ACC112 (cell line): ENCODE data around the gene KIFC1.

Experiments
- H2AFZ ChIP-seq: fragments of 200-600 bp; sonication (generic); one replicate; pipeline ENCODE4 v1.6.0; 2017; ENCODE audit warnings: antibody characterized with exemption, low read length; ENCODE audit not compliant: unreplicated experiment
- H3K27ac ChIP-seq: fragments of 200-600 bp; sonication (generic); 2 replicates; pipeline ENCODE4 v1.5.1; 2014; ENCODE audit warnings: low read depth, mild to moderate bottlenecking, antibody characterized with exemption, low read length, moderate library complexity
- H3K27me3 ChIP-seq: fragments of 200-600 bp; sonication (generic); 2 replicates; pipeline ENCODE4 v1.6.1; 2014; ENCODE audit warnings: mild to moderate bottlenecking, antibody characterized with exemption, low read length, moderate library complexity, mixed read lengths; ENCODE audit not compliant: insufficient read depth
- H3K36me3 ChIP-seq: fragments of 200-600 bp; sonication (generic); 2 replicates; pipeline ENCODE4 v1.6.1; 2016; ENCODE audit warnings: mild to moderate bottlenecking, antibody characterized with exemption, low read length, moderate library complexity, mixed read lengths; ENCODE audit not compliant: insufficient read depth
- H3K4me1 ChIP-seq: fragments of 200-600 bp; sonication (generic); one replicate; pipeline ENCODE4 v1.6.1; 2016; ENCODE audit warnings: low read length, mixed read lengths; ENCODE audit not compliant: insufficient read depth, unreplicated experiment, control insufficient read depth
- H3K4me3 ChIP-seq: fragments of 200-600 bp; sonication (generic); 2 replicates; pipeline ENCODE4 v1.5.1; 2014; ENCODE audit warnings: mild to moderate bottlenecking, low read depth, low read length
- H3K79me2 ChIP-seq: fragments of 200-600 bp; sonication (generic); one replicate; pipeline ENCODE4 v1.6.0; 2016; ENCODE audit warnings: low read length; ENCODE audit not compliant: control insufficient read depth, unreplicated experiment, insufficient read depth

The KIFC1 gene

DNA sequence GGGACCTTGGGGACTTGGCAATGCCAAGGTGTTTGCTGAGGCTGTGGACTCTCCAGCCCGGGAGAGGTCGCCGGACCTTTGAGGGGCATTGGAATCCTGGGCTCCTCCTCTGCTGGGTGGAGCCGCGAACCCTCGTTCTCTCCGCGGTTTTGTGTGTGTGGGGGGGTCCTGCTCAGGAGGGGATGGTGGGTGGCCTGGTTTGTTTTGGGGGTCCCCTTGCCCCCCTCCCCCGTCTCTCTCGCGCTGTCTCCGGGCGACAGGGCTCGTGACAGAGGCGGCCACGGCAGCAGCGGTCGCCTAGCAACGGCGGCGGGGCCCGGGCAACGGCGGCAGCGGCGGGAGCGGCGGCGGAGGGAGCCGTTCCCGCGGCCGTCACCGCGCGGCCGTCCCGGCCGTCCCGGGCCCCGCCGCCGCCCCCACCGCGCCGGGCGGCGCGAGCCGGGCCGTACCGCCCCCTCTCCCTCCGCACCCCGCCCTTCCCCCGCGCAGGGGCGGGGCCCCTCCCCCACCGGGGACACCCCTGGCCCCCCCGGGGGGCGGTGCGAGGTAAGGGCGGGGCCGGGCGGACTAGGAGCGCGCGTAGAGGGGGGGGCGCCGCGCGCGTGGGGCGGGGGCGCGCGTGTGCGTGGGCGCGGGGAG is 36.1 kb downstream of the KIFC1 start:
- Histone ChIP-seq H3K4me1 (peaks cover 42% of the 10 kb centered on the region), H2AFZ (no peak overlapping the region), H3K27me3 (no peaks in the 10 kb centered on the region), H3K27ac (no peak overlapping the region), H3K36me3 (no peaks in the 10 kb centered on the region; the same call in 1 of the 2 replicates), H3K4me3 (peak overlapping the region; percentile 74), H3K79me2 (peaks cover 19% of the 10 kb centered on the region)

DNA sequence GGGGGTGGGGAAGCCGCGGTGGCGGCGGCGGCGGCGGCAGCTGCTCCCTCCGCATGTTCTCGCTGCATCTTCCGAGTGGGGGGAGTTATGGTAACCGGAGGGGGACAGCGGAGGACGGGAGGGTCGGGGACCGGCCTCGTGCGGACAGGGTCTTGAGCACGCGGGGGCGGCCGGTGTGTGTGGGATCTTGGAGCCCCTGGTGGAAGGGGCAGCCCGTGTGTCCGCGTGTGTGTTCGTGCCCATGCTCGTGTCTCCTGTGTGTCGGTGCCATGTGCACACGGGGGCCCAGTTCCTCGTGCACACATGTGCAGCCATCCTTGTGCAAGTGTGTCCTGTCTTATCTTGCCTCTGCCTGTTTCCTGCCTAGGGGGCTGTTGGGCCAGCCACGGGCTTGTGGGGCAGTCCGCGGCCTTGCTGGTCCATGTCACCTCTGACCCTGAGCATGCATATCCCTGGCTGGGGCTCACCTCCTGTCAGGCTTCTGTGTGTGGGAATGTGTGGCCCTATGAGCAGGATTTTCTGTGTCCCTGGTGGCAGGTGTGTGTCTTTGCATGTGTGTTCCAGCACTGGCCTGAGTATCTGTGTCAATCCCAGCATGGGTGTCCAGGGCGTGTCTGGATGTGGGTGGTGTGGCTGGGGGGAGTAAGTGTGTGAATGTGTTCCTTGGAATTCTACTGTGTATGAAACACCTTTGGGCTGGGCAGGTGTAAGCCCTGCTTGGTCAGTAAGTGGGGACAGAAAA is 36.8 kb downstream of the KIFC1 start:
- Histone ChIP-seq H2AFZ (no peak overlapping the region), H3K4me3 (peak overlapping the region; percentile 74)

DNA sequence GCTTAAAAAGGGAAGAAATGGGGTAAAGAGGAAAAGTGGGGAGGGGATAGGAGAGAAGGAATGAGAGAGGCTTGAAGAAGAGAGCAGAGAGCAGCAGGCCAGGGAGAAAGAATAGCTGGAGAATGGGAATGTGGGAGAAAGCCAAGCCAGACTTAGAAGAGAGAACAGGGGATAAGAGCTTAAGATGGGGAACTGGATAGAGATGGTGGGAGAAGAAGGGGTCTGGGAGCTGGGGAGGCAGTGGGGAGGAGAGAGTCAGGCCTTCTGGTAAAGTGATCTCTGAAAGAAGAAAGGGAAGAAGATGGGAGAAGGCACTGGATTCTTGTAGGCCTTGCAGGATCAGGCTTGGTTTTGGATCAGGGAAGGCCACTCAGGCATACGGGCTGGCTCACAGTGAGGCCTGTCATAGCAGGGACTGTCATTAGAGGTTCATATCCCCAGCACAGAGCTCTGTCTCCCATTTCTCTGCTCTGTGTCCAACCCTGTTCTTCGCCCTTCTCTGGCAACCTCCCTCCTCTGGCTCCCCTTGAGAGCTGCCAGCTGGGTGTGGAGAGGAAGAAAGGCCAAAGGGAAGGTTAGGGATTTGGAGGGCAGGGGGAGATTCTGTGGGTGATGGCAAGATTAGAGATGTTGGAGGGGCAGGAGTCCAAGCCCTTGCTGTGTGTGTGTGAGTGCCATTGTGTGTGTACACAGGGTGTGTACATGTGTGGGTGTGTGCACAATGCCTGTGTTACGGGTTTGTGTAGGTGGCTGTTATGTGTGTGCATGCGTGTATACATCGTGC is 37.5 kb downstream of the KIFC1 start:
- Histone ChIP-seq H3K79me2 (peaks cover 19% of the 10 kb centered on the region), H3K4me1 (peaks cover 42% of the 10 kb centered on the region), H3K4me3 (peak overlapping the region; percentile 74), H2AFZ (no peak overlapping the region), H3K27ac (no peak overlapping the region), H3K27me3 (no peaks in the 10 kb centered on the region), H3K36me3 (no peaks in the 10 kb centered on the region)

More for the DNA sequence above, 36.8 kb downstream of the KIFC1 start:
- peaks cover 19% of the 10 kb centered on the region for H3K79me2 ChIP-seq
- H3K27me3 ChIP-seq, result no peaks in the 10 kb centered on the region
- H3K4me1 ChIP-seq, result peaks cover 42% of the 10 kb centered on the region
- no peak overlapping the region for H3K27ac ChIP-seq
- H3K36me3 ChIP-seq, result no peaks in the 10 kb centered on the region; the same call in 1 of the 2 replicates

DNA sequence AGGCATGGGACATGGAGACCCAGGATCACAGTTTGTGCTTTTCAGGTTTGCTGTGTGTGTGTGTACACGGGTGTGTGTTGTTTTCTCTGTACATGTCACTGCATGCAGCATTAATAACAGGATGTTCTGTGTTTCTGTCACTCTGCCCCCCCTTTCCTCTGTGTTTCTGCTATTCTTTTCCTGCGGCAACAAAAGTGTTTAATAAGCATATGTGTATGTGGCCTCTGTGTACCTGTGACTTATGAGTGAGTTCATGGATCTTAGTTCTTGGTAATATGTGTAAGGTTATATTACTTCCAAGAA is 38.1 kb downstream of the KIFC1 start:
- no peak overlapping the region for H2AFZ ChIP-seq
- peaks cover 38% of the 10 kb centered on the region for H3K4me1 ChIP-seq
- no peak overlapping the region for H3K4me3 ChIP-seq
- H3K79me2 ChIP-seq, result peaks cover 19% of the 10 kb centered on the region
- no peak overlapping the region for H3K27ac ChIP-seq
- H3K36me3 ChIP-seq, result no peaks in the 10 kb centered on the region
- H3K27me3 ChIP-seq, result no peaks in the 10 kb centered on the region

DNA sequence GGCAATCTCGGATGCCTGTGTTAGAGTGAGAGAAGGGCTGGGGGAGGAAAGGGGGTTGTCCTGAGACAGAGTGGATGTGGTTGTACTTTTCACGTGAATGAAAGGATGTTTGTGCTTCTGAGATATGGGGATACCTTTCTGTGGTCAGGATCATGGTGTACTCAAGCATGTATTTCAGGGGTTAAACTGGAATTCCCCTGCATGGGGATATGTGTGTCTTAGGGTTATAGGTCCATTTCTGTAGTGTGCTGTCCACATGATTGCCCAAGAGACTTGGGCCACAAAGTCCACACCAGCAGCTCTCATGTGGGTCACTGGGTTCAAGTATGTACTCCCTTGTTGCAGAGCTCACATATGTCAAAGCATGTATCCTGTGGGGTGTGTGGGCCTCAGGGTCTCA is 38.7 kb downstream of the KIFC1 start:
- no peak overlapping the region for H3K4me3 ChIP-seq
- H3K36me3 ChIP-seq, result no peaks in the 10 kb centered on the region
- H3K27me3 ChIP-seq, result no peaks in the 10 kb centered on the region
- H3K4me1 ChIP-seq, result peaks cover 32% of the 10 kb centered on the region
- H3K27ac ChIP-seq, result no peak overlapping the region
- H2AFZ ChIP-seq, result no peak overlapping the region
- H3K79me2 ChIP-seq, result peaks cover 19% of the 10 kb centered on the region

DNA sequence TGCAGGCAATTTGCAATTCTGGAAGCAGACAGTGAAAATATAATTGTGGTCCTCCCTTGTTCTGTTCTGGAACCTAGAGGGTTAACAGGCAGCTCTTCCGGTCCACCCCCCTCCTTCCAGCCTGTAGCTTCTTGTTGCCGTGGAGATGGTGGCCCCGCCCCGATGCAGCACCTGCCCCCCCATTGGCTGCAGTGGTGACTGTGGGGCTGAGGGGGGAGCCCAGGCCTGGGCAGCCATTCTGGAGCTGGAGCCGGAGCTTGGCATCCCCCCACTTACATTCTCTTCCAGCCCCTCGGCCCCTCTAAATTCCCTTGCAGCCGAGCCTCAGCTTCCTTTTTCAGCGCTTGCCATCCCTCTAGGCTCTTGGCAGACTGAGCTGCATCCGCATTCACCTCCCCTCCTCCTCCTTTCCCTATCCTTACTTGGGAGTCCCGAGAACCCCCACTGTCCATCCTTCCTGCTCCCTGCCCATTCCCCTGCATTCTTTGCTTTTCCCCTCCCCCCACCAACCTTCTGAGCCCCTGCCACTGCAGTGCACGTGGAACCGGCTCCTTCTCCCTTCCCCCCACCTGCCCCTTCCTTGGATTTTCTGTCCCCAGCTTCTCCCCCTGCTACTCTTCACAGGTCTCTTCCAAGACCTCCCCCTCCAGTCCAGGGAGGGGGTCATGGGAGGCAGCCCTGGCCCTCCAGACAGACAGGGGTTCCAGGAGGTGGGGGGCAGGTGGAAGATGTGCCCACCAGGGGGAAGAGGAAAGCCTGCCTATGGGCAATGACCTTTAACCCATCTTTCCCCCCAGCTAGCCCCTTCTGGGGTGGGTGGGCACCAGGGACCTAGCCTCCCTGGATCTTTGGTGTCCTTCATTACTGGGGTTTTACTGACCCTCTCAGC is 39.6 kb downstream of the KIFC1 start:
- Histone ChIP-seq H3K4me1 (peaks cover 32% of the 10 kb centered on the region), H2AFZ (no peak overlapping the region), H3K27me3 (no peaks in the 10 kb centered on the region), H3K27ac (no peak overlapping the region), H3K4me3 (no peak overlapping the region), H3K36me3 (0 out of 2 replicates have a peak, but pooled peaks cover 3% of the 10 kb centered on the region), H3K79me2 (peaks cover 19% of the 10 kb centered on the region)

DNA sequence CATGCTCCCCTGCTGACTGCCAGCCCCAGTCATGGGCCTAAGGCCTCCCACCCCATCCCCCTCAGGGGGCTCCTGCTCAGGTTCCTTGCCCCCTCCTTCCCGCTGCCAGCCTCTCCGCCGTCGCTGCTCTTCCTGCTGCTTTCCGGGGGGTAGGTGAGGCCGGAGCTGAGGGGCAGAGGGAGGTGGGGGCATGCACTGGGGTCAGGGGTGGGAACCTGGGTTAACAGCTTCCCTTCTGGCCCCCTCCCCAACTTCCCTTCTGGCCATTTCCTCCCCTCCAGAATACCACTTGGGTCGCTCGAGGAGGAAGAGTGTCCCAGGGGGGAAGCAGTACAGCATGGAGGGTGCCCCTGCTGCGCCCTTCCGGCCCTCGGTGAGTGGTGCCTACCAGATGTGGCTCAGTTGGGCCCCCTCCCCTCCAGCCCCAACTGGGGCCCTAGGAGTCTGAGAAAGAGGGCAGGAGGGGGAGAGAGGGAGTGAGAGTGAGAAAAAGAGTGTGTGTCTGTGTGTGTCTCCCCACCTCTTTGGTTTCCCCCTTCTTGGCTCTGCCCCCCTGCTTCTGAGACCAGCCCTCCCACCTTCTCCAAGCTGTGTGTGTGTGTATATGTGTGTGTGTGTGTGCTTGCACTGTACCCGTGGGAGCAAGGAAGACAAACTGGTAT is 40.4 kb downstream of the KIFC1 start:
- Histone ChIP-seq H3K36me3 (peaks cover 9% of the 10 kb centered on the region; the same call in 1 of the 2 replicates), H3K27ac (no peak overlapping the region), H3K79me2 (peaks cover 17% of the 10 kb centered on the region), H2AFZ (no peak overlapping the region), H3K4me1 (peaks cover 32% of the 10 kb centered on the region), H3K4me3 (no peak overlapping the region), H3K27me3 (no peaks in the 10 kb centered on the region)

DNA sequence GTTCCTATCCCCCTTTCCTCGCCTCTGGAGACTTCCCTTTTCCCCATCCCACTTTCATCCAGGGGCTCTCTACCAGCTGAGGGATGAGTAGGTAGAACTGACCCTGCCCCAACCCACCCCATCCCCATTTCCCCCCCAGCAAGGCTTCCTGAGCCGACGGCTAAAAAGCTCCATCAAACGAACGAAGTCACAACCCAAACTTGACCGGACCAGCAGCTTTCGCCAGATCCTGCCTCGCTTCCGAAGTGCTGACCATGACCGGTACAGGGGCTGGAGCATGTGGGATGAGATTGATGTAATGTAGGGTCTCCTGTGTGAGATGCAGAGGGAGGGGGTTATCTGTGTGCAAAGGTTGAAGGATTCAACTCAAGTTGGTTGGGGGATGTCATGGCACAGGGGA is 40.9 kb downstream of the KIFC1 start:
- H3K4me1 ChIP-seq, result peaks cover 27% of the 10 kb centered on the region
- no peak overlapping the region for H3K4me3 ChIP-seq
- peaks cover 13% of the 10 kb centered on the region for H3K79me2 ChIP-seq
- H3K36me3 ChIP-seq, result peaks cover 11% of the 10 kb centered on the region; the same call in 1 of the 2 replicates
- H2AFZ ChIP-seq, result no peak overlapping the region
- H3K27me3 ChIP-seq, result no peaks in the 10 kb centered on the region
- H3K27ac ChIP-seq, result no peak overlapping the region

DNA sequence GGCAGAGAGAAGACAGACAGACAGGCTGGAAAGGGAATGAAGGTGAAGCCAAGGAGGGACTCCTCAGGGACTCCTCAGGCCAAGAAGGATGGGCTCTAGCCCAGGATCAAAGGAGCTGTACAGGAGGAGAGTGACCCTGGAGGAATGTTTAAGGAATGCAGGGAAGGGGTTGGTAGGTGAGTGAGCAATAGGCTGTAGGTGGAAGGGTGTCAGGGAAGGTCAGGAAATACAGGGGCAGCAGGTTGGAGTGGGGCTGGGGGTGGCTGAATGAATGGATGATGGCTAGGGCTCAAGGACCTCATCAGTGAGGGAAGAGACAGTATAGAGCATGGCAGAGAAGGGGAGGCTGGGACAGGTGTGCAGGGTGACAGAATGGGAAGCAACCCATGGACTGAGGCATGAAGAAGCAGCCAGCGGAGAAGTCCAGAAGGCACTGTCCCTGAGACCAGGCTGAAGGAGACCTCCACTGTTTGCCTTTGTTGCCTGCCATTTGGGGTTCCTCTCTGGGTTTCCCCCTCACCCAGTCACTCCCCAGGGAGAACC is 41.4 kb downstream of the KIFC1 start:
- Histone ChIP-seq H3K27me3 (no peaks in the 10 kb centered on the region), H3K4me1 (peaks cover 27% of the 10 kb centered on the region), H3K79me2 (peaks cover 13% of the 10 kb centered on the region), H3K27ac (no peak overlapping the region), H3K4me3 (no peak overlapping the region), H3K36me3 (peaks cover 12% of the 10 kb centered on the region; the same call in 1 of the 2 replicates), H2AFZ (no peak overlapping the region)
